Suppressor macrophage (primary cell): Measurements from ENCODE around the gene SLMAP.
"Not testable (repeated sequence)": the region's sequence is repeated elsewhere in the genome, so short reads cannot be mapped to it uniquely, and the experiment has no call there.

Experiments
- DNase-seq, 4 experiments: peaks; one replicate each; pipeline ENCODE4 v3.0.0-alpha.2; 2020 to 2022

SLMAP gene

GRCh38 chr3:57832900-57833313 lies 76.8 kb downstream of the SLMAP start:
- no peak for DNase-seq

- no peak for DNase-seq
Observed at GRCh38 chr3:57833763-57834162, 77.7 kb downstream of the SLMAP start.

GRCh38 chr3:57837686-57838085 lies 81.6 kb downstream of the SLMAP start:
- DNase-seq = no peak

GRCh38 chr3:57838627-57839026 lies 82.5 kb downstream of the SLMAP start:
- DNase-seq = no peak

GRCh38 chr3:57840473-57840872 lies 84.4 kb downstream of the SLMAP start:
- DNase-seq = peak; percentile 4 to 66 (median 37)

GRCh38 chr3:57841818-57842217 lies 85.7 kb downstream of the SLMAP start:
- DNase-seq = no peak

- DNase-seq = no peak
Observed at GRCh38 chr3:57848177-57848738, 92.1 kb downstream of the SLMAP start.

GRCh38 chr3:57851304-57851703 lies 95.2 kb downstream of the SLMAP start:
- no peak for DNase-seq

- peak in 2 of 4 experiments; percentile 8 to 20 for DNase-seq
Observed at GRCh38 chr3:57852896-57853295, 96.8 kb downstream of the SLMAP start.

GRCh38 chr3:57855281-57855680 lies 99.2 kb downstream of the SLMAP start:
- DNase-seq = no peak

GRCh38 chr3:57855943-57856342 lies 99.8 kb downstream of the SLMAP start:
- DNase-seq = no peak

GRCh38 chr3:57856675-57857074 lies 100.6 kb downstream of the SLMAP start:
- peak in 3 of 4 experiments; percentile 1 to 13 (median 11) for DNase-seq

- DNase-seq = no peak
Observed at GRCh38 chr3:57862894-57863293, 106.8 kb downstream of the SLMAP start.

GRCh38 chr3:57863380-57863779 lies 107.3 kb downstream of the SLMAP start:
- DNase-seq = no peak

GRCh38 chr3:57864853-57865252 lies 108.7 kb downstream of the SLMAP start:
- DNase-seq = peak in 1 of 4 experiments; percentile 15

- DNase-seq = not testable (repeated sequence)
Observed at GRCh38 chr3:57869110-57869509, 113.0 kb downstream of the SLMAP start.

GRCh38 chr3:57872606-57873005 lies 116.5 kb downstream of the SLMAP start:
- no peak for DNase-seq

GRCh38 chr3:57876632-57877031 lies 120.5 kb downstream of the SLMAP start:
- no peak for DNase-seq

GRCh38 chr3:57877116-57877515 lies 121.0 kb downstream of the SLMAP start:
- no peak for DNase-seq

- DNase-seq = not testable (repeated sequence)
Observed at GRCh38 chr3:57884436-57884835, 128.3 kb downstream of the SLMAP start.

- no peak for DNase-seq
Observed at GRCh38 chr3:57889807-57890206, 133.7 kb downstream of the SLMAP start.

- no peak for DNase-seq
Observed at GRCh38 chr3:57890874-57891273, 134.8 kb downstream of the SLMAP start.

GRCh38 chr3:57892423-57892822 lies 136.3 kb downstream of the SLMAP start:
- no peak for DNase-seq

- no peak for DNase-seq
Observed at GRCh38 chr3:57893156-57893555, 137.0 kb downstream of the SLMAP start.

GRCh38 chr3:57893668-57894067 lies 137.6 kb downstream of the SLMAP start:
- DNase-seq = no peak
